Left cardiac atrium (tissue), 4 donors: ENCODE results near the gene RBPJL. TPM values are rescaled to one million over a fixed set of nuclear protein-coding genes. Genes with fewer than 3 reads are reported as not detected.

ENCODE experiments used
- ATAC-seq, 2 donors: fragments of 200-7000 bp; cut with Tn5 transposase; one replicate each; pipeline ENCODE4 v1.9.1; 2020; ENCODE audit warnings: mild to moderate bottlenecking in 2 of 2, moderate library complexity in 2 of 2
- DNase-seq: peaks from one replicate; pipeline ENCODE4 v3.0.0-alpha.2; 2020
- intact Hi-C, 2 donors: fragments of 100-400 bp; cut with DNase I; formaldehyde crosslinking; loops; one replicate each; pipeline versions ENCODE4 v1.14.1 to v1.15.1; 2022 to 2023
- total RNA-seq, 2 donors: library from RNA; stranded (reverse); fragmentation: NEBNext Ultra II Directional; extraction: Animal tissue kit (Norgen Biotek cat#: 25700); gene quantifications; one replicate each; pipeline ENCODE4 v1.2.1, GENCODE V29; 2021
- donor health status: DM: no; HTN: yes; CAD: no.
- donor health status: DM: no; HTN: yes; CAD: no; lungs with severe emphysema.
- donor health status: DM: yes; HTN: yes; CAD: no.
- donor health status: Dilated cardiomyopathy.

The RBPJL gene
- total RNA-seq, 2 donors from 2014 or later = not detected

GRCh38 chr20:45313065-45313695 is 6.5 kb downstream of the RBPJL start:
- ATAC-seq = no peak
- intact Hi-C loops = no loop called here
- DNase-seq = no peak

GRCh38 chr20:45313943-45314342 is 7.3 kb downstream of the RBPJL start:
- DNase-seq = no peak
- ATAC-seq = no peak
- intact Hi-C loops = no loop called here

- DNase-seq (no peak), ATAC-seq (no peak)
- intact Hi-C loops = loop anchor here in 1 of 2 donors (5.0 kb wide), 2 partner anchors 132 to 457 kb away; no protein-coding TSS in a partner anchor
These were observed 9.0 kb downstream of the RBPJL start for GRCh38 chr20:45315672-45316071.

- DNase-seq (no peak), ATAC-seq (no peak)
- intact Hi-C loops = loop anchor here in 1 of 2 donors (5.0 kb wide), 2 partner anchors 131 to 456 kb away; no protein-coding TSS in a partner anchor
These were observed 9.8 kb downstream of the RBPJL start for GRCh38 chr20:45316150-45317080.

- intact Hi-C loops = loop anchor here (2.0 to 5.0 kb wide), 3 partner anchors 129 to 454 kb away; no protein-coding TSS in a partner anchor
- DNase-seq (no peak), ATAC-seq (no peak)
These were observed 11.2 kb downstream of the RBPJL start for GRCh38 chr20:45317826-45318225.

- intact Hi-C loops = loop anchor here (2.0 to 5.0 kb wide), 3 partner anchors 129 to 454 kb away; no protein-coding TSS in a partner anchor
- DNase-seq (no peak), ATAC-seq (no peak)
These were observed 11.8 kb downstream of the RBPJL start for GRCh38 chr20:45318386-45318939.

GRCh38 chr20:45318948-45319347 is 12.3 kb downstream of the RBPJL start:
- ATAC-seq (no peak), DNase-seq (no peak)
- intact Hi-C loops = loop anchor here (1.0 to 5.0 kb wide), 4 partner anchors 128 to 453 kb away; no protein-coding TSS in a partner anchor

- ATAC-seq (no peak), DNase-seq (no peak)
- intact Hi-C loops = loop anchor here in 1 of 2 donors (5.0 kb wide), 1 partner anchor 51 kb away; no protein-coding TSS in a partner anchor
These were observed 14.4 kb downstream of the RBPJL start for GRCh38 chr20:45320948-45321595.

- ATAC-seq (peak; percentile 77 to 81), DNase-seq (peak; percentile 61)
- intact Hi-C loops = loop anchor here in 1 of 2 donors (2.0 to 5.0 kb wide), 2 partner anchors 49 to 114 kb away; no protein-coding TSS in a partner anchor
These were observed 16.3 kb downstream of the RBPJL start for GRCh38 chr20:45322952-45323383.

- no peak for ATAC-seq
- DNase-seq = no peak
- intact Hi-C loops = loop anchor here in 1 of 2 donors (2.0 to 5.0 kb wide), 2 partner anchors 49 to 113 kb away; no protein-coding TSS in a partner anchor
These were observed 17.1 kb downstream of the RBPJL start for GRCh38 chr20:45323731-45324130.

- ATAC-seq (no peak), DNase-seq (no peak)
- intact Hi-C loops = no loop called here
These were observed 18.7 kb downstream of the RBPJL start for GRCh38 chr20:45325371-45325770.

- DNase-seq = no peak
- no peak for ATAC-seq
- intact Hi-C loops = no loop called here
These were observed 21.8 kb downstream of the RBPJL start for GRCh38 chr20:45328451-45328850.

- intact Hi-C loops = no loop called here
- no peak for ATAC-seq
These were observed 23.1 kb downstream of the RBPJL start for GRCh38 chr20:45329497-45330319.

GRCh38 chr20:45330476-45330875 is 23.8 kb downstream of the RBPJL start:
- ATAC-seq (no peak), DNase-seq (no peak)
- intact Hi-C loops = no loop called here

More at GRCh38 chr20:45329497-45330319, 23.1 kb downstream of the RBPJL start:
- DNase-seq = no peak

- ATAC-seq (peak; percentile 27 to 89), DNase-seq (peak; percentile 52)
- intact Hi-C loops = loop anchor here in 1 of 2 donors (2.0 kb wide), 1 partner anchor 22 kb away; no protein-coding TSS in a partner anchor
These were observed 30.1 kb downstream of the RBPJL start for GRCh38 chr20:45336530-45337366.

GRCh38 chr20:45337367-45338120 is 30.9 kb downstream of the RBPJL start:
- peak; percentile 70 to 81 for ATAC-seq
- intact Hi-C loops = loop anchor here in 1 of 2 donors (2.0 kb wide), 1 partner anchor 21 kb away; no protein-coding TSS in a partner anchor
- DNase-seq = peak; percentile 68
